HG03439 (cell line): ENCODE results near the gene FMR1NB.

Source experiments
- ATAC-seq: cut with Tn5 transposase; IDR thresholded peaks from one replicate; pipeline ENCODE4 v1.9.1; 2021; ENCODE audit warnings: mild to moderate bottlenecking, moderate library complexity; ENCODE audit not compliant: unreplicated experiment

FMR1NB gene, protein sequence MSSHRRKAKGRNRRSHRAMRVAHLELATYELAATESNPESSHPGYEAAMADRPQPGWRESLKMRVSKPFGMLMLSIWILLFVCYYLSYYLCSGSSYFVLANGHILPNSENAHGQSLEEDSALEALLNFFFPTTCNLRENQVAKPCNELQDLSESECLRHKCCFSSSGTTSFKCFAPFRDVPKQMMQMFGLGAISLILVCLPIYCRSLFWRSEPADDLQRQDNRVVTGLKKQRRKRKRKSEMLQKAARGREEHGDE

DNA sequence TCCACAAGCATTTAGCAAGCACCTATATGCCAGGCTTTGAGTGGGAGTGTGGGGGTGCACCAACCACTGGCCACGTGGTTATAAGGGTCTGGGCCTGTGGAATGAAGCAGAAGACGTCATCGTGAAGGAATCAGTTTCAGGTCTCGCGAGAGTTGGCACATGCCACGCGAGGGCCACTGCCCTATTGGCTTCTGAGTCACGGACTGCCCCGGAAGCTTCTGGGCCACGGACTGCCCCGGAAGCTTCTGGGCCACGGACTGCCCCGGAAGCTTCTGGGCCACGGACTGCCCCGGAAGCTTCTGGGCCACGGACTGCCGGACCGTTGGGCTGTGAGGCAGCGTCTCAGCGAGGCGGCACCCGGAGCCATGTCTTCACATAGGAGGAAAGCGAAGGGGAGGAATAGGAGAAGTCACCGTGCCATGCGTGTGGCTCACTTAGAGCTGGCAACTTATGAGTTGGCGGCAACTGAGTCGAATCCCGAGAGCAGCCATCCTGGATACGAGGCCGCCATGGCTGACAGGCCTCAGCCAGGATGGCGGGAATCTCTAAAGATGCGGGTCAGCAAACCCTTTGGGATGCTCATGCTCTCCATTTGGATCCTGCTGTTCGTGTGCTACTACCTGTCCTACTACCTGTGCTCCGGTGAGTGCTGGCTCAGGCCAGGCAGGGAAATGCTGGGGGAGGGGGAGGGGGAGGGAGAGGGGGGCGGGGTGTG, at the start of gene FMR1NB:
Gene FMR1NB, plus strand, starts transcription at position 300 of the 715 bp plus-strand sequence. Its CDS starts 66 bp downstream, at position 366.
- ATAC-seq: no peak

DNA sequence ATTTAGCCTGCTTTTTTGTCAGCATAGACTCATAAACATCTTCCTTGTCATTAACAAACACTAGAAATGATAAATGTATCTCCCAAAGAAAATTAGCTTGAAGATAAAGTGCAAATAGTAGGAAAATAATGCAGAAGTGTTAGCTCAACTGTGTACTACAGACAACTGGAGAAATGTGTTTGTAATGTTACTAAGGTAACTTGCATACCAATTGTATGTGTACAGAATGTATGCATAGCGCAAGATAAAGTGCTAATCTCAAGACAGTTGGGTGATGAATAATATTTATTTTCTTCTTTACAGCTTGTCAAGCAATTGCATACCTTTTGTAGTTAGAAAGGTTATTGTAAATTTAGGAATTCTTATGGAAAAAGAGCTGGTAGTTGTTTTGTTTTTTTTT, 47.3 kb upstream of the FMR1NB start:
- no peak for ATAC-seq

DNA sequence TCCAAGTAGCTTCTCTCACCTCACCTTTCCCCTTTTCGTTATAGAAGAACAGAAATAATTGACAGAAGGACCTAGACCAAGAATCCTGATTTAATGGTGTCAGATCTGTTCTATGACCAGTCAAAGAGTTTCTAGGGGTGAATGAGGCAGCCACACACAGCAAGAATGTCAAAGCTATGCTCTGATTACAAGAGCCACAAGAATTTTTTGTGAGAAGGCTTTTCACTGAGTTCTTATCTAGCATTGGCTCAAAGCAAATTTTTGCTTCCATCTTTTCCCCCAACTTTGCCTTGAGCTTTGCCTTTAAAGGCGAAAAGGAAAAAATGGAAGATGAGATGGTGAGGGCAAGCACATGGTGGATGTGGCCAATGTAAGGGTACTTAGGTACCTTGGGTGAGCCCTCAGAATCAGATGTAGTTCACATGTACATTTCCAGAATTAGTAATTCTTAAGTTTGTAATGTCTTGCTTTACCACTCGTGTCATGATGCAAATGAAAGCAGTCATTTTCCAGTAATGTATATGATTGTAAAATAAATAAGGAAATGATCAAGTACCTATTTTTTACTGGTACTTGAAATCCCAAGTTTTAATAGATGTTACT, 45.9 kb upstream of the FMR1NB start:
- ATAC-seq: no peak

DNA sequence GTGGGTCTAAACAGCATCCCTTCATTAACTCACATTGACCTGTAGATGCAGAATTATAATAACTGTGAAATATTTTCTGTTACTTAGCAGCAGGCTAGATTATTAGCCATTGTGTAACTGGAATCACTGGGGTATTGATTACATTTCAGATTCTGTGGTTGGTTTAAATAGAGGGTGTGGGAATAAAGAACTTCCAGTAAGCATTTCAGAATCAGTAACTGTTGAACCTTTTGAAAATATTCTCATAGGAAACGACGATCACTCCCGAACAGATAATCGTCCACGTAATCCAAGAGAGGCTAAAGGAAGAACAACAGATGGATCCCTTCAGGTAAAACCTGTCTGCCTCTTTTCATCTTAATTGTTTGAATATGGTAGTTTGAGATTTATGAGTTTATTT, 35.9 kb upstream of the FMR1NB start:
- no peak for ATAC-seq

DNA sequence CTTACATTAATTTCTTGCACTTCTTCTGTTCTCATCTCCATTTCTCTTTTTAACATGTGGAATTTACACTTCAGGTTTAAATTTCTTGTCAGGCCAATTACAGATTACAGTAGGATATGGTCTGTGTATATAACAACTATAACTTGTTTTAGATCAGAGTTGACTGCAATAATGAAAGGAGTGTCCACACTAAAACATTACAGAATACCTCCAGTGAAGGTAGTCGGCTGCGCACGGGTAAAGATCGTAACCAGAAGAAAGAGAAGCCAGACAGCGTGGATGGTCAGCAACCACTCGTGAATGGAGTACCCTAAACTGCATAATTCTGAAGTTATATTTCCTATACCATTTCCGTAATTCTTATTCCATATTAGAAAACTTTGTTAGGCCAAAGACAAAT, 32.6 kb upstream of the FMR1NB start:
- ATAC-seq: no peak

DNA sequence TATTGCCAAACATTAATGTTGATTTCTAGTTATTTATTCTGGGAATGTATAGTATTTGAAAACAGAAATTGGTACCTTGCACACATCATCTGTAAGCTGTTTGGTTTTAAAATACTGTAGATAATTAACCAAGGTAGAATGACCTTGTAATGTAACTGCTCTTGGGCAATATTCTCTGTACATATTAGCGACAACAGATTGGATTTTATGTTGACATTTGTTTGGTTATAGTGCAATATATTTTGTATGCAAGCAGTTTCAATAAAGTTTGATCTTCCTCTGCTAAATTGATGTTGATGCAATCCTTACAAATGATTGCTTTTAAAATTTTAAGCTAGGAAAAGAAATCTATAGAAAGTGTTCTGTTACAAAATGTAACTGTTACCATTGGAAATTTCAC, 30.8 kb upstream of the FMR1NB start:
- ATAC-seq: no peak

DNA sequence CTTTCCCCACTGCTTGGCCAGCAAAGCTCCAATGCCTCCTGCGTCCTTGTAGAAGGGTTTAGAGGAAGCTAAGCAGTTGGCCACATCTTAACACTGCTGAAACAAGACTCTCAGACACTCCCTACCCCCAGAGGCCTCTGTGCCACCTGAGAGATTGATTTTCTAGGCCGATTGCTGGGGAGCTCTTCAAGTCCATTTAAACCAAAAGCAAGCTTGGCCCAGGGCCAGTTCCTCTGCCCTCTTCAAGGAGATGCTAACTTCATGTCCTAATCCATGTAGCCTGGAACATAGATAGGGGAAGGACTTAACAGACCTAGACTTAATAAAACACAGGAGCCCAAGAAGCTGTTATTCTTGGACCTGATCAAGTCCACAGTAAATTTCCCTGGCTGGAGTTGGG, 27.2 kb upstream of the FMR1NB start:
- ATAC-seq: no peak

DNA sequence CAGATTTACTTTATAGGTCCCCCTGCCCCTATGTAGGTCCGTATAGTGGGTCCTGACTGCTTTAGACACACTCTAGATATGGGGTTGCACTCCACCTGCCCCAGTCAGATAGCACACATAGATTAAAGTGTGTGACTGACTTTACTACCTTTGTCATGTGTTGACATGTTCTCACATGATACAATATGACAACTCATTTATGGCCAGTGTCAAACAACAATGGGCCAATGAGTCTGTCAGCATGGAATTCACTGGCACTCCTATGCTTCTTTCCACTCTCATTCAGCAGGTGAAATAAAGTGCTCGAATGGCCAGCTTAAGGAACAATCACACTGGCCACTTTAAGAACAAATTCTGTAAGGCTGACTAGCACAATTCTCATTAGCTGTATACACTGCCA, 23.8 kb upstream of the FMR1NB start:
- ATAC-seq: no peak

DNA sequence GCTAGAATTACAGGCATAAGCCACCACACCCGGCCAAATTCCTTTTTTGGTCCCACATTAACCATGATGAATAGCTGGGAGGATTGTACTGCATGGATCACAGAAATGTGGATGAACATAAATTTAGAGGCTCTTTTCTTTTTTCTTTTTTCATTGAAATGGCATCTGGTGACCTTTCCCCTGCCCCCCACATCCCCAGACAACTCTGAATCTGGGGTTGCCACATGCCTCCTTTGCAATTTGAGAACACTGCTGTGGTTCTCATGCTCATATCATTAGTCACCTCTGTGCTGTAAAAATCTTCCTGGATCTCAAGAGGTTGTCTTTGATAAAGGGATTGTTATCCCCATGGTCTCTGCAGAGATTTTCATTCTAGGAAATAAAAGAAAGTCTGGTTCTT, 22.8 kb upstream of the FMR1NB start:
- no peak for ATAC-seq

DNA sequence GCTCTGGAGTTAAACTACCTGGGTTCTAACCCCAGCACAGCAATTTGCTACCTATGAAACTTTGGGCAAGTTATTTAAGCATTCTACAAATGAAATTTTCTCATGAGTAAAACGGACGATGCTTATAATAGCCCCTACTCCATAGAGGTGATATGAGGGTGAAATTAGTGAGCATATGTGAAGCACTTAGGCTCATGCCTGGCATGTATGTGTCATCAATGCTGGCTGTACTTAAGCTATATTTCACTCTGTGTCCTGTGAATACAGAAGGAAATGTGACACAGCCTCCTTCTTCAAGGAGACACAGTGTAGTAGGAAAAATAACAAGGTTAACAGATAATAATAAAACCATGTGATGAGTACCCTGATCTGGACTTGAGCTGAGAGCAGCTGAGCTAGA, 20.4 kb upstream of the FMR1NB start:
- no peak for ATAC-seq

DNA sequence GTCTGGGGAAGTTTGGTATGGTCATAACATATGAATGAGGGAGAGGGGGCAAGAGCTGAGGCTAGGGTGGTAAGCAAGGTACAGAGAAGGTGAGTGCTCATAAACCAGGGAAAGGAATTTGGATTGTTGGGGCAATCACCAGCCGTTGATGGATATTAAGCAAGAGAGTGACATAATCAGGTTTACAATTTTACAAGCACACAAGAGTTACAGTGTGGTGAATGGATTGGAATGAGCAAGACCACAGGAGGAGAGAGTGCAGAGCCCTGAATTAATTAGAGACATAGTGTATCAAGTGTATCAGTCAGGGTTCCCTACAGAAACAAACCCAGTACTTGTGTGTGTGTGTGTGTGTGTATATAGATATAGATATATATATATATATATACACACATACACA, 18.7 kb upstream of the FMR1NB start:
- ATAC-seq: no peak

DNA sequence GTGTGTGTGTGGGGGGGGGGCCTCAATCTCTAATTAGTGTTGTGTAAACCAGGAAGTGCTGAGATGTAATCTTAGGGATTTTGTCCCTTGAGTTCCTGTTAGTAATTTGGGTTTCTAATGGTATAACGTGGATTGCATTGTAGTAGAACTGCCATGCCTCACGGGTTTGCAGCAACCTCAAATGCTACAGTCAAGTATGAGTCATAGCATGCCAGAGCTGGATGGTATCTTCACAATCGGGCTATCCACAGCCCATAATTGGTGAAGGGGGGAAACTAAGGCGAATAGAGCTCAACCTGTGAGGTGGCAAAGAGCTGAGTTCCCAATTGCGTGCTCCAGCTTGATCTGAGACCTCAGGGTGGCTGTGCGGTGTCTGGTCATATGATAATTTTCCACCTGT, 2.2 kb upstream of the FMR1NB start:
- no peak for ATAC-seq

DNA sequence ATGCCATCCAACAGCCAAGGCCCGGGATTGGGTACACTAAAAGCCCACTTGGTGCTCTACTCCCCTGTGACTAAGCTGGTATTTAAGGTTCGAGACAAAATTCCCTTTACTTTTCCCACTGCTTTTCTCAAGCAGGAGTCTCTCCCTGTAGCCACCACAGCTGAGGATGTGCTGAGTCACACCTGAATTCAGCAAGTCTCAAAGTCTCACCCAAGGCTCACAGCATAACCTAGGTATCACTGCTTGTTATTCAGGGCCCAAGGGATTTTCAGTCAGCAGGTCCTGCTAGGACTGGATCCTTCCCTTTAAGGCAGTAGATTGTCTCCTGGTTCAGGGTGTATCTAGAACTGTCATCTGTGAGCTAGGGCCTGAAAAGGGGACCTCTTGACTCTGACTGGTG, 39.2 kb downstream of the FMR1NB start:
- ATAC-seq: no peak

DNA sequence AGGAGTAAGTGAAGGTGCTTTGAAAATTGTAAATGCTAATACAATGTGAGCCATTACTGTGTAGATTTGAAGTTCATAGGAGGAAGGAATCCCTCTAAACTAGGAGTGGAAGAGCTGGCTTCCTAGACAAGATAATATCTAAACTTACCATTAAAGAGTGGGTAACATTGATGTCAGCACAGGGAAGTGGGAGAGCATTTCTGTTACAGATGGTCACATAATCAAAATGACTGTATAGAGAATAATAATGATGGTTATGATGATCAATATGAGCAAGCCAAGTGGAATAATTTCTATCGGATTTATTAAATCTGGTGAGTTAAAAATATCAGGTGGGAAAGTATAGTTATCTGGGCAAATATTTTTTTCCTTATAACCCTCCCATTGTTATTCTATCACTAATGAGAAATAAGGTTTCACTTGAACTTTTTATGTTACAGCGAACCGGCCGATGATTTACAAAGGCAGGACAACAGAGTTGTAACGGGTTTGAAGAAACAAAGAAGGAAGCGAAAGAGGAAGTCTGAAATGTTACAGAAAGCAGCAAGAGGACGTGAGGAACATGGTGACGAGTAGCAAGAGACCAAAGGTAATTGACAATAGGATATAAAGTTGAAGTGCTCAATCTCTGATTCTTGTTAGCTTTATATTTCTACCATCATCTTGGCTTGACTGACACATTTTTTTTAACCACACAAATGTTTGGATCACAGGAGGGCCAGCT, 43.5 kb downstream of the FMR1NB start:
- no peak for ATAC-seq

DNA sequence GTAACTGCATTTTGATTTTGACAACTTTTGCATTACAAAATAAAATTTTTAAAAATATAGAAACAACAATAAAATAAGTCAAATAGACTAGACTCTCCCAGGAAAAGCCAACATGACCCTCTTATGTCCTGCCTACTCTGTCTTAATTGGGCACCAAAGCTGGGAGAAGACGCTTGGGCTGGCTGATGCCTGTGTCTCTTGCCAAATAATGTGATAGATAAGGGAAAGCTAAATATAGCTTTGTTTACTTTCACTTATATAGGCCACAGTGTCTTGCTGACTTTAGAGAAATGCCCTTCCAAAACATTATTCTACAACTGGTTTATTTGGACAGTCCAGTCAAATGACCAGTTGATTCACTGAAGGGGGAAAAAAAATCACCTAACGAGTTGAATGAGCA, 54.2 kb downstream of the FMR1NB start:
- ATAC-seq: no peak

DNA sequence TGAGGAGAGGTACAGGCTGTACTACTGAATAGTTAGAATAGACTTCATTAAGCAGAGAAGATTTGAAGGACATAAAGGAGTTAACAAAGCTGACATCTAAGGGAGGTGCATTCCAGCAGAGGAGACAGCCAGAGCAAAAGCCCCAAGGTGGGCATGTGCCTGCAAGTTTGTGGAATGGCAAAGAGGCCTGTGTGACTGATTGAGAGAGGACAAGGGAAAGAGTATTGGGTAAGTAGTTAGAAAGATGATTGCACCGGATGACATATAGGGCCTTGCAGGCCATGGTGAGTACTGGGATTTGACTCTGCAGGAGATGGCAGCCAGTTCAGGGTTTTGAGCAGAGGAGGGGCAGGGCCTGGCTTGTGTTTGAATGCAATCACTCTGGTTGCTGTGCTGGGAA, 55.9 kb downstream of the FMR1NB start:
- ATAC-seq: no peak

DNA sequence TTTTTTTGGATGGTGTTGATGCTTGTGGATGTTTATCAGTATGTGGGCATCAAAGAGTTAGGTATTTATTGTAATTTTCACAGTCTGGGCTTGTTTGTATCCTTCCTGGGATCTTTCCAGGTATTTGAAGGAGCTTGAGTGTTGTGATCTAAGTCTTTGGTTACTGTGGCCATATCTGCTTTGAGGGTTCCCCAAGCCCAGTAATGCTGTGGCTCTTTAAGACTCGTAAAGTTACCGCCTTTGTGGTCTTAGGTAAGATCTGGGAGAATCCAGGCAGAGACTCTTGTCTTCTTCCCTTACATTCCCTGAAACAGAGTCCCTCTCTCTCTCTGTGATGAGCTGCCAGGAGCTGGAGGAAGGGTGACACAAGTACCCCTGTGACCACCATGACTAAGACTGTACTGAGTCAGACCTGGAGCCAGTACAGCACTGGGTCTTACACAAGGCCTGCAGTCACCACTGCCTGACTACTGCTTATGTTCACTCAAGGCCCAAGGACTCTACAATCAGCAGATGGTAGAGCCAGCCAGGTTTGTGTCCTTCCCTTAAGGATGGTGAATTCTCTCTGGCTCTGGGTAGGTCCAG, 62.2 kb downstream of the FMR1NB start:
- no peak for ATAC-seq

DNA sequence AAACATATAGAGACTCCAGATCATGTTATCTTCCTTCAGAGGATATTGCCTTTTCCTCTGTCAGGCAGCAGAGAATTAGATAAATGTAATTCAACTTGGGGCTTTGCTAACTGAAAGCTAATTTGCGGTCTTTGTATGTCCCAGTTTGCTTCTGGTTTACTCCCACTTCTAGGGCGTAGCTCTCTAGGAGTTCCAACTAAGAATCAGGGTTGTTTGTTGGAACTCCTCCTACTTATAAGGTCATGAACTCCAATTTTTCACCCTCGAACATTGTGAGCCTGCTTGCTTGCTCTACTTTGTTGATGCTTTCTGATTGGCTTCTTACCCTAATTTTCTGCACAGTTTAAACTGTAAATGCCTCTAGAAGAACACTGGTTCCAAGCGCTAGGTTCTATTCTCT, 66.1 kb downstream of the FMR1NB start:
- ATAC-seq: no peak

DNA sequence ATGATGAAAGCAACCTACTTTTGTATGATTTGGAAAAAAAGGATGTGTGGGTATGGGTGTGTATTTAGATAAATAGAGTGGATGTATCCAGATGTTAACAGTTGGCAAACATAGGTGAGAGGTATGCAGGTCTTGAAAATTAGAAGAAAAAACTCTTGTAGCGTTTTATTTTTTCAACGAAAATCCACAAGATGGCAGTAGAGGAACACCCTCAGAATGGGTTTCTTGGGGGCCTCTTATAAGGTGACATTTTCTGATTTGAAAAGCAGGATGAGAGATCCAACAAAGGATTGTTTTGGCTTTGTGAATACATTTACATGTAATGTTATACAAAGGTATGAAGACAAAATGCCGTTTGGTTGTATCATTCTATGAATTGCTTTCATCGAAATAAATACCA, 68.3 kb downstream of the FMR1NB start:
- ATAC-seq: no peak

DNA sequence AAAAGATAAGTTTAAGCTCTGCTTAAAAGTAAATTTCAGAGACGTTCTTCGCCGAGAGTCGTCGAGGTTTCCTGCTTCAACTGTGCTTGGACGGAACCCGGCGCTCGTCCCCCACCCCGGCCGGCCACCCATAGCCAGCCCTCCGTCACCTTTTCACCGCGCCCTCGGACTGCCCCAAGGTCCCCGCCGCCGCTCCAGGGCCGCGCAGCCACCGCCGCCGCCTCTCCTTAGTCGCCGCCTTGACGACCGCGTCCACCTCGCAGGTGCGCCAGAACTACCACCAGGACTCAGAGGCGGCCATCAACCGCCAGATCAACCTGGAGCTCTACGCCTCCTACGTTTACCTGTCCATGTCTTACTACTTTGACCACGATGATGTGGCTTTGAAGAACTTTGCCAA, 70.8 kb downstream of the FMR1NB start:
- no peak for ATAC-seq

DNA sequence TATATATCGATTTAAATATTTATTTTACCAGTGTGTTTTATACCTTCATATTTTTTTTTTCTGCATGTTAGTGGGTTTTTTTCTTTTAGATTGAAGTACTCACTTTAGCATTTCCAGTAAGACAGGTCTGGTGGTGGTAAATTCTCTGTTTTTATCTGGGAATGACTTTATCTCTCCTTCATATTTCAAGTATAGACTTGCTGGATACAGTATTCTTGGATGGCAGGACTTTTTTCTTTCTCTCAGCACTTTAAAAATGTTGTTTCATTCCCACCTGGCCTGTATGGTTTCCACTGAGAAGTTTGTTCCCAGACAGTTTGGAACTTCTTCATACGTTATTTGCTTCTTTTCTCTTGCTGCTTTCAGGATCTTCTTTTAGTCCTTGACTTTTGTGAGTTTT, 86.1 kb downstream of the FMR1NB start:
- no peak for ATAC-seq
